IMR-90 (cell line): ENCODE results near the gene FCMR. TPM values are rescaled to one million over a fixed set of nuclear protein-coding genes. Genes with fewer than 3 reads are reported as not detected.

Experiments used
- ATAC-seq: fragments of 200-7000 bp; cut with Tn5 transposase; 2 replicates; pipeline ENCODE4 v1.9.1; 2020; ENCODE audit warnings: low read depth, mild to moderate bottlenecking, moderate library complexity
- BruUV-seq: library from RNA; stranded (reverse); fragments of 400-500 nt; replicated peaks from 2 replicates; lab custom pipeline; 2021; lab: Mats Ljungman, UMichigan
- CTCF ChIA-PET: fragments of 300-600 bp; formaldehyde crosslinking; extraction: SDS; loops from one replicate; lab custom pipeline; 2021; ENCODE audit warnings: antibody characterized with exemption; lab: Yijun Ruan, JAX
- POLR2A ChIA-PET: fragments of 300-600 bp; sonication (Branson Sonifier 250); formaldehyde crosslinking; loops from one replicate; lab custom pipeline; 2022; ENCODE audit warnings: antibody characterized with exemption; ENCODE audit not compliant: unreplicated experiment; lab: Charles Lee
- DNase-seq: peaks from one replicate; pipeline ENCODE4 v3.0.0; 2013
- H2AFZ ChIP-seq: replicated peaks from 2 replicates; pipeline ENCODE3; 2013; ENCODE audit warnings: low read length, mild to moderate bottlenecking; ENCODE audit not compliant: poor library complexity
- H2AK5ac ChIP-seq: 2 replicates; pipeline ENCODE4 v1.6.1; 2013; ENCODE audit warnings: low read depth, low read length, inconsistent platforms
- H2AK9ac ChIP-seq: replicated peaks from 2 replicates; pipeline ENCODE3; 2013; ENCODE audit warnings: mild to moderate bottlenecking, low read depth, low read length, moderate library complexity; ENCODE audit not compliant: poor library complexity
- H2BK120ac ChIP-seq: 2 replicates; pipeline ENCODE4 v1.6.1; 2013; ENCODE audit warnings: low read depth, low read length, inconsistent platforms
- H2BK15ac ChIP-seq: 3 replicates; pipeline ENCODE4 v1.6.1; 2013; ENCODE audit warnings: low read depth, low read length, inconsistent platforms
- H2BK20ac ChIP-seq: 2 replicates; pipeline ENCODE4 v1.6.1; 2013; ENCODE audit warnings: low read depth, mild to moderate bottlenecking, inconsistent platforms, low read length, moderate library complexity
- H2BK5ac ChIP-seq: 2 replicates; pipeline ENCODE4 v1.6.1; 2013; ENCODE audit warnings: mild to moderate bottlenecking, low read depth, low read length, inconsistent platforms; ENCODE audit not compliant: poor library complexity, severe bottlenecking
- H3K14ac ChIP-seq: replicated peaks from 2 replicates; pipeline ENCODE4 v1.6.1; 2013; ENCODE audit warnings: low read depth, low read length, inconsistent platforms
- H3K18ac ChIP-seq: 2 replicates; pipeline ENCODE4 v1.6.1; 2013; ENCODE audit warnings: low read depth, low read length, control low read depth
- H3K23ac ChIP-seq: 2 replicates; pipeline ENCODE4 v1.6.1; 2013; ENCODE audit warnings: low read depth, low read length, inconsistent platforms
- H3K27ac ChIP-seq: 2 replicates; pipeline ENCODE4 v1.5.1; 2013; ENCODE audit warnings: mild to moderate bottlenecking, control low read depth, low read length; ENCODE audit not compliant: insufficient read depth
- H3K27me3 ChIP-seq: 2 replicates; pipeline ENCODE4 v1.6.1; 2013; ENCODE audit warnings: low read length; ENCODE audit not compliant: control insufficient read depth, insufficient read depth
- H3K36me3 ChIP-seq: 2 replicates; pipeline ENCODE4 v1.6.1; 2013; ENCODE audit warnings: low read length, mixed read lengths; ENCODE audit not compliant: control insufficient read depth, insufficient read depth
- H3K4ac ChIP-seq: 2 replicates; pipeline ENCODE4 v1.6.1; 2013; ENCODE audit warnings: low read depth, low read length, inconsistent platforms
- H3K4me1 ChIP-seq: 2 replicates; pipeline ENCODE4 v1.6.1; 2013; ENCODE audit warnings: low read length, mixed read lengths; ENCODE audit not compliant: control insufficient read depth, insufficient read depth
- H3K4me2 ChIP-seq: 2 replicates; pipeline ENCODE4 v1.6.1; 2013; ENCODE audit warnings: low read depth, mild to moderate bottlenecking, control low read depth, low read length, moderate library complexity
- H3K4me3 ChIP-seq: 2 replicates; pipeline ENCODE4 v1.5.1; 2013; ENCODE audit warnings: low read depth, mild to moderate bottlenecking, control low read depth, low read length, moderate library complexity; ENCODE audit not compliant: insufficient read depth
- H3K56ac ChIP-seq: 2 replicates; pipeline ENCODE4 v1.6.1; 2013; ENCODE audit warnings: low read length, inconsistent platforms; ENCODE audit not compliant: insufficient read depth; ENCODE audit errors: extremely low read depth
- H3K79me1 ChIP-seq, 2 experiments: 2 replicates each; pipeline ENCODE4 v1.6.1; 2013; ENCODE audit warnings: low read length in 2 of 2, inconsistent platforms in 1 of 2, low read depth in 1 of 2
- H3K9ac ChIP-seq: 2 replicates; pipeline ENCODE4 v1.6.1; 2013; ENCODE audit warnings: low read depth, low read length, control low read depth
- H3K9me1 ChIP-seq: 2 replicates; pipeline ENCODE4 v1.6.1; 2013; ENCODE audit warnings: low read length, inconsistent platforms; ENCODE audit not compliant: insufficient read depth
- H3K9me3 ChIP-seq: 2 replicates; pipeline ENCODE4 v1.6.1; 2013; ENCODE audit warnings: low read length; ENCODE audit not compliant: control insufficient read depth, insufficient read depth
- H4K20me1 ChIP-seq: 2 replicates; pipeline ENCODE4 v1.6.1; 2013; ENCODE audit warnings: low read length, inconsistent platforms; ENCODE audit not compliant: insufficient read depth
- H4K5ac ChIP-seq: 2 replicates; pipeline ENCODE4 v1.6.1; 2013; ENCODE audit warnings: mild to moderate bottlenecking, low read depth, low read length, control low read depth
- H4K8ac ChIP-seq, 2 experiments: 2 replicates each; pipeline ENCODE4 v1.6.1; 2013; ENCODE audit warnings: low read depth in 2 of 2, low read length in 2 of 2, control low read depth in 1 of 2, inconsistent platforms in 1 of 2
- H4K91ac ChIP-seq: 2 replicates; pipeline ENCODE4 v1.6.1; 2013; ENCODE audit warnings: low read depth, low read length, inconsistent platforms; ENCODE audit not compliant: insufficient read depth
- BHLHE40 ChIP-seq: fragments of 150-350 bp; IDR thresholded peaks from 2 replicates; pipeline ENCODE4 v1.6.1; 2016; ENCODE audit warnings: mild to moderate bottlenecking, low read depth, low read length
- CEBPB ChIP-seq: IDR thresholded peaks from 2 replicates; pipeline ENCODE4 v1.6.1; 2012; ENCODE audit warnings: low read depth, low read length, improper control_type of control experiment
- CHD1 ChIP-seq: IDR thresholded peaks from 2 replicates; pipeline ENCODE4 v1.6.1; 2012; ENCODE audit warnings: low read depth, low read length, improper control_type of control experiment
- FOS ChIP-seq: fragments of 150-350 bp; IDR thresholded peaks from 2 replicates; pipeline ENCODE4 v1.6.1; 2016; ENCODE audit warnings: low read depth, low read length
- MAFK ChIP-seq: IDR thresholded peaks from 2 replicates; pipeline ENCODE4 v1.6.1; 2012; ENCODE audit warnings: low read depth, low read length, improper control_type of control experiment
- MAZ ChIP-seq: IDR thresholded peaks from 2 replicates; pipeline ENCODE4 v1.6.1; 2012; ENCODE audit warnings: low read depth, mild to moderate bottlenecking, low read length, improper control_type of control experiment, moderate library complexity, borderline replicate concordance
- MXI1 ChIP-seq: IDR thresholded peaks from 2 replicates; pipeline ENCODE4 v1.6.1; 2012; ENCODE audit warnings: low read depth, mild to moderate bottlenecking, low read length, moderate library complexity, borderline replicate concordance
- NFE2L2 ChIP-seq: fragments of 150-350 bp; IDR thresholded peaks from 2 replicates; pipeline ENCODE4 v1.6.1; 2016; ENCODE audit warnings: low read depth, mild to moderate bottlenecking, low read length
- POLR2A ChIP-seq: IDR thresholded peaks from 2 replicates; pipeline ENCODE4 v1.6.1; 2012; ENCODE audit warnings: mild to moderate bottlenecking, low read depth, low read length
- RAD21 ChIP-seq: IDR thresholded peaks from 2 replicates; pipeline ENCODE4 v1.6.1; 2012; ENCODE audit warnings: low read length, improper control_type of control experiment
- RCOR1 ChIP-seq: IDR thresholded peaks from 2 replicates; pipeline ENCODE4 v1.6.1; 2012; ENCODE audit warnings: mild to moderate bottlenecking, low read length, improper control_type of control experiment; ENCODE audit not compliant: insufficient replicate concordance
- RFX5 ChIP-seq: IDR thresholded peaks from 2 replicates; pipeline ENCODE4 v1.8.0; 2012; ENCODE audit warnings: low read depth, mild to moderate bottlenecking, low read length, moderate library complexity
- SMC3 ChIP-seq: fragments of 150-350 bp; IDR thresholded peaks from 2 replicates; pipeline ENCODE4 v1.6.1; 2016; ENCODE audit warnings: low read depth, mild to moderate bottlenecking, antibody characterized with exemption, low read length, moderate library complexity
- USF2 ChIP-seq: fragments of 150-350 bp; IDR thresholded peaks from 2 replicates; pipeline ENCODE4 v1.6.1; 2017; ENCODE audit warnings: mild to moderate bottlenecking, antibody characterized with exemption, low read length, low read depth
- WGBS, 2 experiments: methylation state at CpG; one replicate each; pipeline versions ENCODE4 v1.1.5 to v1.1.7; 2013; ENCODE audit warnings: missing lambda C conversion rate in 2 of 2; ENCODE audit not compliant: insufficient read length in 1 of 2; ENCODE audit errors: extremely low coverage in 2 of 2; 5-methylcytosine and 5-hydroxymethylcytosine counted together
- dilution Hi-C: fragments of 300-500 bp; cut with HindIII; formaldehyde crosslinking; loops from one replicate; pipeline ENCODE4 v1.14.3; 2018; ENCODE audit warnings: low sequenced_read_pairs; ENCODE audit not compliant: unreplicated experiment
- in situ Hi-C: fragments of 300-500 bp; cut with MboI; formaldehyde crosslinking; loops from 3 replicates; pipeline ENCODE4 v1.14.3; 2019; ENCODE audit warnings: low sequenced_read_pairs, inconsistent platforms, mixed read lengths
- intact Hi-C: fragments of 100-400 bp; cut with micrococcal nuclease; formaldehyde crosslinking; loops from 2 replicates; pipeline ENCODE4 v1.10.0; 2022
- polyA plus RNA-seq, 3 experiments: library from polyadenylated mRNA; depleted of rRNA; stranded (reverse); fragments of >200 nt; gene quantifications; 2 replicates each; pipeline ENCODE4 v1.2.3, GENCODE V29; 2012; ENCODE audit warnings: low replicate concordance in 1 of 3
- total RNA-seq: library from RNA; depleted of rRNA; stranded (reverse); fragments of >200 nt; gene quantifications from 2 replicates; pipeline ENCODE4 v1.2.3, GENCODE V29; 2012
- TF ChIP-seq, protein P1 (sequence below): fragments of 150-350 bp; IDR thresholded peaks from 2 replicates; pipeline ENCODE4 v1.6.1; 2016; ENCODE audit warnings: low read depth, mild to moderate bottlenecking, low read length, moderate library complexity, borderline replicate concordance
- TF ChIP-seq, protein P2 (sequence below): conservative IDR thresholded peaks from 2 replicates; pipeline ENCODE4 v1.5.1; 2012; ENCODE audit warnings: mild to moderate bottlenecking, low read depth, low read length, improper control_type of control experiment

The FCMR gene
- total and polyA plus RNA-seq, 2 of the 4 experiments (the other 2 are of a cell fraction): 0.09 TPM; not detected in 1

GRCh38 chr1:206930210-206930798 lies 8.6 kb upstream of the FCMR start:
- no TSS peak for BruUV-seq

More at GRCh38 chr1:206930210-206930798, 8.6 kb upstream of the FCMR start:
- Histone ChIP-seq H3K27ac (no peak overlapping the region), H2AFZ (no peak overlapping the region), H4K5ac (no peak overlapping the region), H2AK9ac (no peak overlapping the region), H3K4me3 (no peak overlapping the region), H2BK5ac (no peak overlapping the region), H3K9me3 (no peaks in the 10 kb centered on the region), H3K4ac (no peak overlapping the region), H3K9me1 (no peaks in the 10 kb centered on the region; the same call in 1 of the 2 replicates), H3K14ac (no peak overlapping the region), H2BK20ac (no peak overlapping the region), H2BK120ac (no peak overlapping the region), H3K4me2 (no peak overlapping the region), H3K56ac (no peak overlapping the region), H3K36me3 (no peaks in the 10 kb centered on the region), H4K20me1 (no peaks in the 10 kb centered on the region), H2BK15ac (no peak overlapping the region), H3K27me3 (peaks cover 4% of the 10 kb centered on the region; the same call in 1 of the 2 replicates), H3K9ac (no peak overlapping the region), H3K79me1 (no peaks in the 10 kb centered on the region), H3K23ac (no peak overlapping the region), H3K18ac (no peak overlapping the region), H3K4me1 (no peaks in the 10 kb centered on the region; the same call in 1 of the 2 replicates), H4K91ac (no peak overlapping the region), H4K8ac (no peak overlapping the region), H2AK5ac (no peak overlapping the region)
- ChIA-PET CTCF (no interaction called here), POLR2A (no interaction called here)
- no peak for DNase-seq
- intact Hi-C loops (no loop called here), in situ Hi-C loops (no loop called here), dilution Hi-C loops (no loop called here)
- TF ChIP-seq CEBPB (no peak), NFE2L2 (no peak), SMC3 (no peak), MXI1 (no peak), RAD21 (no peak), BHLHE40 (no peak), USF2 (no peak), RCOR1 (no peak), CHD1 (no peak), FOS (no peak), POLR2A (no peak), RFX5 (no peak), MAFK (no peak), MAZ (no peak)
- TF ChIP-seq, protein P1, sequence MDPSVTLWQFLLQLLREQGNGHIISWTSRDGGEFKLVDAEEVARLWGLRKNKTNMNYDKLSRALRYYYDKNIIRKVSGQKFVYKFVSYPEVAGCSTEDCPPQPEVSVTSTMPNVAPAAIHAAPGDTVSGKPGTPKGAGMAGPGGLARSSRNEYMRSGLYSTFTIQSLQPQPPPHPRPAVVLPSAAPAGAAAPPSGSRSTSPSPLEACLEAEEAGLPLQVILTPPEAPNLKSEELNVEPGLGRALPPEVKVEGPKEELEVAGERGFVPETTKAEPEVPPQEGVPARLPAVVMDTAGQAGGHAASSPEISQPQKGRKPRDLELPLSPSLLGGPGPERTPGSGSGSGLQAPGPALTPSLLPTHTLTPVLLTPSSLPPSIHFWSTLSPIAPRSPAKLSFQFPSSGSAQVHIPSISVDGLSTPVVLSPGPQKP: no peak
- TF ChIP-seq, protein P2, sequence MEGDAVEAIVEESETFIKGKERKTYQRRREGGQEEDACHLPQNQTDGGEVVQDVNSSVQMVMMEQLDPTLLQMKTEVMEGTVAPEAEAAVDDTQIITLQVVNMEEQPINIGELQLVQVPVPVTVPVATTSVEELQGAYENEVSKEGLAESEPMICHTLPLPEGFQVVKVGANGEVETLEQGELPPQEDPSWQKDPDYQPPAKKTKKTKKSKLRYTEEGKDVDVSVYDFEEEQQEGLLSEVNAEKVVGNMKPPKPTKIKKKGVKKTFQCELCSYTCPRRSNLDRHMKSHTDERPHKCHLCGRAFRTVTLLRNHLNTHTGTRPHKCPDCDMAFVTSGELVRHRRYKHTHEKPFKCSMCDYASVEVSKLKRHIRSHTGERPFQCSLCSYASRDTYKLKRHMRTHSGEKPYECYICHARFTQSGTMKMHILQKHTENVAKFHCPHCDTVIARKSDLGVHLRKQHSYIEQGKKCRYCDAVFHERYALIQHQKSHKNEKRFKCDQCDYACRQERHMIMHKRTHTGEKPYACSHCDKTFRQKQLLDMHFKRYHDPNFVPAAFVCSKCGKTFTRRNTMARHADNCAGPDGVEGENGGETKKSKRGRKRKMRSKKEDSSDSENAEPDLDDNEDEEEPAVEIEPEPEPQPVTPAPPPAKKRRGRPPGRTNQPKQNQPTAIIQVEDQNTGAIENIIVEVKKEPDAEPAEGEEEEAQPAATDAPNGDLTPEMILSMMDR: no peak
- 40% methylated on average over 1 of the region's 17 CpGs; no CpG with 5 or more reads in 1 of the 2 experiments for WGBS, 2 experiments
- no peak for ATAC-seq
